ENCODE data around the gene LST1.

LST1 gene

DNA sequence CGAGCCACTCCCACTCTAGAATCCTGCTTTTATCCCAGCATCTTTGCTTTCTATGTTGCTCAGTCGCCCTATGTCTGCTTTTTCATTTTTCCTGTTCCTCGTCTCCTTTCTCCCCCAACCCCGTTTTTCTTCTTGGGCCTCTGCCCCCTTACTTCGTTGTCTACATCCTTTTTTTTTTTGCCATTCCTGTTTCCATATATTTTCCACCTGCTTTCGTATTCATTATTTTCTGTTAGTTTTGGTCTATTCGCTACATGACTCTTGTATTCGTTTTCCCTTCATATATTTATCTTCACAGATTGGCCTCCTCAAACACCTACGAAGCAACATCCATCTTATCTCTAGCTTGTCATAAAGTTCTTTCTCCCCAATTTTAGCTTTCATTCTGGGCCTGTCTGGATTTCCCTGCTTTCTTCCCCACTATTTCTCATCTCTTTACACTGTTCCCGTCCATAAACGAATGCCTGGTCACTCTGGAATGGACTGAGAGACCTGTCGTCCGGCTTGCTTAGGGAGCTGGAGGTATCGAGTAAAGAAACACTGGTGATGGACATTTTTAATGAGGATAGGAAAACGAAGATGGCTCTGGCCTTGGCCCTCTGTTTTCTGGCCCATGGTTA is 35.4 kb downstream of the LST1 start:
- FAIRE-seq = no peak

DNA sequence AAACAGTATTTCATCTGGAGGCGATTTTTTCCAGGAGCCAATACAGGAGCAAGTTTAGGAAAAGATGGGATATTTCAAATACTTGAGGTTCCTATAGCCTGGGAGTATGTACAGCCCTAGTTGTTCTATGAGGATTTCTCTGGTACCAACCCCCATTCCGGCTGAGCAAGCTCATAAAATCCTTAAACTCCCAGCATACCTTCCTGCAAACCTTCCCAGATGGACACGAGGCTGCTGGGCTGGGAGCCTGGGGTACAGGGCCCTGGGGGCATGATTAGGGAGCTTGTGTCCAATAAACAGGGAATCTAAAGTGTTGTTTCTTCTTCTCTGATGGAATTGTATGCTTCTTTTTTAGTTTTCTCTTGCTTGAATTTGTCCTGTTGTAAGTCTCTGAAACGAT is 35.9 kb downstream of the LST1 start:
- FAIRE-seq = no peak

DNA sequence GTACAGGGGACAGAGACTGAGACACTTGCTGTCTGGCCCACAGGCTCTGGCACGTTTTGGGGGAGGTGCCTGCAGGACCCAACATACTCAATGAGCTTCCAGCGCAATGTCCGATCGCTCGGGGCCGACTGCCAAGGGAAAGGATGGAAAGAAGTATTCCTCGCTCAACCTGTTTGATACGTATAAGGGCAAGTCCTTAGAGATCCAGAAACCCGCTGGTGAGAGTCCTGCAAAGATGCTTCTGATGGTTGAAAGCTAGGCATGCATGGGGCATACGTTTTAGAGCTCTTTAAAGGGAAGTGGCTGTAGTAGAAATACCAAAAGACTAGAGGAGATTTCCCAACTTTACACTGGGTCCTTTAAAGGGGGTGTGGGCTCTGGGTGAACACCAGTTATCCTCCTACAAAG is 36.6 kb downstream of the LST1 start:
- FAIRE-seq = no peak

DNA sequence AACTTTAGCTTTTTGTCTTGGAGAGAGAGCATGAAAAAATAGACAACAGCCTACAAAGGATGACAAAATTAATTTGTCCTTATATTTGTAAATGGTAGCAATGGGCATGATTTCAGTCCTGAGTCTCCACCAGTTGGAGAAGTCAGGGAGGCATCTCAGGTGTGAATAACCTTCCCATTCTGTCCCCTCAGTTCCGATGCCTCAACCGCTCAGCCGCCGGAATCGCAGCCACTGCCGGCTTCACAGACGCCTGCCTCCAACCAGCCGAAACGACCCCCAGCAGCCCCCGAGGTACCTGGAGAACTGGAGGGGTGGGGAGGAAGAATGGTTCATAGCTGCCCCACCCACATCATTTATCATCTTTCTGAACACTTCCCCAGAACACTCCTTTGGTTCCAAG is 38.0 kb downstream of the LST1 start:
- no peak for FAIRE-seq

DNA sequence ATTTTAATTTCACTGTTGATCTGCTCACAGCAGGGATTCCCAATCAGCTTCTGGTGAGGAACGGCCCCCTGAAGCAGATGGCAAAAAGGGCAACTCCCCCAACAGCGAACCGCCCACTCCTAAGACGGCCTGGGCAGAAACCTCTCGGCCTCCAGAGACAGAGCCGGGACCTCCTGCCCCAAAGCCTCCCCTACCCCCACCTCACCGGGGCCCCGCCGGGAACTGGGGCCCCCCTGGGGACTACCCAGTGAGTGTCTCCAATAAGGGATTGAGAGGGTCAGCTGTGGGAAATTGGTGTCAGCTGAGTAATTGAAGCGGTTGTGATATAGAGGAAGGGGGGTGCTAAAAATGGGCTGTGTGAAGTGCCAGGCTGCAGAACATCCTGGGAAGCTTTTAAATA is 40.9 kb downstream of the LST1 start:
- FAIRE-seq = no peak

DNA sequence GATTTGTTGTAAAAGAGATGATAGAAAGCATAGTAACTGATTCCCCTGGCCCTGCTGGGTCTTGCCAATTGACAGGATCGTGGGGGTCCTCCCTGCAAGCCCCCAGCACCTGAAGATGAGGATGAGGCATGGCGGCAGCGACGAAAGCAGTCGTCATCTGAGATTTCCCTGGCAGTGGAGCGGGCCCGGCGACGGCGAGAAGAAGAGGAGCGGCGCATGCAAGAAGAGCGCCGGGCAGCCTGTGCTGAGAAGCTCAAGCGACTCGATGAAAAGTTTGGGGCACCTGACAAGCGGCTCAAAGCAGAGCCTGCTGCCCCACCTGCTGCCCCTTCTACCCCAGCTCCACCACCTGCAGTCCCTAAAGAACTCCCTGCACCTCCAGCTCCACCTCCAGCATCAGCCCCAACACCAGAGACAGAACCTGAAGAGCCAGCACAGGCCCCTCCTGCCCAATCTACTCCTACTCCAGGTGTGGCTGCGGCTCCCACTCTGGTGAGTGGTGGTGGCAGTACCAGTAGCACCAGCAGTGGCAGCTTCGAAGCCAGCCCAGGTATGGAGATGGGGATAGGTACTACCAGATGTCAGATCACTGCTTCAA is 41.7 kb downstream of the LST1 start:
- no peak for FAIRE-seq

DNA sequence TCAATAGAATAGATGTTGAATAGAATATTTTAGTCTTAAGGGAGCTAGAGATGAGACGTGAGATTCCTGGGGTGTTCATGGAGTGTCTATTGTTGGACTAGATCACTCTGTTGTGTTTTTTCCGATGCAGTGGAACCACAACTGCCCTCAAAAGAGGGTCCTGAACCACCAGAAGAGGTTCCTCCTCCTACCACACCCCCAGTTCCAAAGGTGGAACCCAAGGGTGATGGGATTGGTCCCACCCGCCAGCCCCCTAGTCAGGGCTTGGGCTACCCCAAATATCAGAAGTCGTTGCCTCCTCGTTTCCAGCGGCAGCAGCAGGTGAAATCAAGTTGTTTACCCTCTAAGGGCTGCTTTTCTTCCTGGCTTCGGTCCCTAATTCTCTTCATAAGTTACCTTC is 42.9 kb downstream of the LST1 start:
- no peak for FAIRE-seq

DNA sequence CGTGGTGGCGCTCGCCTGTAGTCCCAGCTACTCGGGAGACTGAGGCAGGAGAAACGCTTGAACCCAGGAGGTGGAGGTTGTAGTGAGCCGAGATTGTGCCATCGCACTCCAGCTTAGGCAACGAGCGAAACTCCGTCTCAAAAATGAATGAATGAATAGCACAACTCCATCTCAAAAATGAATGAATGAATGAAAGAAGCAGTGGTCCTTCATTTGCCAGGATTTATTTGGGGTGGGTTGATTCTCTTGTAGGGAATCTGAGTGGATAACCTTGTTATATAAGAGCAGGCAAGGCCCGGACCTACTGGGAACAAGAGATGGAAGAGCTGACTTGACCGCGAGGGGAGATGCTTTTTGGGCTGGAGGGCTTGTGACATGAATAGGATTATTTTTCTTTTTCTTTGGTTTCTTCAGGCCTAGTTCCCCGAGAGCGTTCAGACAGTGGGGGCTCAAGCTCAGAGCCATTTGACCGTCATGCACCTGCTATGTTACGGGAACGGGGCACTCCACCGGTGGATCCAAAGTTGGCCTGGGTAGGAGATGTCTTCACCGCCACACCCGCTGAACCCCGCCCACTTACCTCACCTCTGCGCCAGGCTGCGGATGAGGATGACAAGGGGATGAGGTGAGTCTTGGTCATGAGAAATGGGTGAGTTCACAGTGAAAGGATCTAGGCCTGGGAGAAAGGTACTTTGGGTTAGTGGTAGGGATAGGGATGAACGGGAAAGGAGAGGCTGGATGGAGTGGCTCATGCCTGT is 44.3 kb downstream of the LST1 start:
- no peak for FAIRE-seq

DNA sequence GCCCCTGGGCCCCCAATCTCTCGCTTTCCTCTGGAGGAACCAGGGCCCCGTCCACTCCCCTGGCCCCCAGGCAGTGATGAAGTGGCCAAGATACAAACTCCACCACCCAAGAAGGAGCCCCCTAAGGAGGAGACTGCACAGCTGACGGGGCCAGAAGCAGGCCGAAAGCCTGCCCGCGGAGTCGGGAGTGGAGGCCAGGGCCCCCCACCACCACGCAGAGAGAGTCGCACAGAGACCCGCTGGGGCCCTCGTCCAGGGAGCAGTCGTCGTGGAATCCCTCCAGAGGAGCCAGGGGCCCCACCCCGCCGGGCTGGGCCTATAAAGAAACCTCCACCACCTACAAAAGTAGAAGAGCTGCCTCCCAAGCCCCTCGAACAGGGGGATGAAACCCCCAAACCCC is 45.1 kb downstream of the LST1 start:
- FAIRE-seq = no peak

DNA sequence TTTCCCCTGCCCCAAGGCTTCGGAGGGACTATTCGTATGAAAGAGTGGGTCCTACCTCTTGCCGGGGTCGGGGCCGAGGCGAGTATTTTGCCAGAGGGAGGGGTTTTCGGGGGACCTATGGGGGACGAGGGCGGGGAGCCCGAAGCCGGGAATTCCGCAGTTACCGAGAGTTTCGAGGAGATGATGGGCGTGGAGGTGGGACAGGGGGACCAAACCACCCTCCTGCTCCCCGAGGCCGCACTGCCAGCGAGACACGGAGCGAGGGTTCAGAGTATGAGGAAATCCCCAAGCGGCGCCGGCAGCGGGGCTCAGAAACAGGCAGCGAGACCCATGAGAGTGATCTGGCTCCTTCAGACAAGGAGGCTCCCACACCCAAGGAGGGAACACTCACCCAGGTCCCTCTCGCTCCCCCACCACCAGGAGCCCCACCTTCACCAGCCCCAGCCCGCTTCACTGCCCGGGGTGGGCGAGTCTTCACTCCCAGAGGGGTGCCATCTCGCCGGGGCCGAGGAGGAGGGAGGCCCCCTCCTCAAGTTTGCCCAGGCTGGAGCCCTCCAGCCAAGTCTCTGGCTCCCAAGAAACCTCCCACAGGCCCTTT is 45.7 kb downstream of the LST1 start:
- FAIRE-seq = no peak

DNA sequence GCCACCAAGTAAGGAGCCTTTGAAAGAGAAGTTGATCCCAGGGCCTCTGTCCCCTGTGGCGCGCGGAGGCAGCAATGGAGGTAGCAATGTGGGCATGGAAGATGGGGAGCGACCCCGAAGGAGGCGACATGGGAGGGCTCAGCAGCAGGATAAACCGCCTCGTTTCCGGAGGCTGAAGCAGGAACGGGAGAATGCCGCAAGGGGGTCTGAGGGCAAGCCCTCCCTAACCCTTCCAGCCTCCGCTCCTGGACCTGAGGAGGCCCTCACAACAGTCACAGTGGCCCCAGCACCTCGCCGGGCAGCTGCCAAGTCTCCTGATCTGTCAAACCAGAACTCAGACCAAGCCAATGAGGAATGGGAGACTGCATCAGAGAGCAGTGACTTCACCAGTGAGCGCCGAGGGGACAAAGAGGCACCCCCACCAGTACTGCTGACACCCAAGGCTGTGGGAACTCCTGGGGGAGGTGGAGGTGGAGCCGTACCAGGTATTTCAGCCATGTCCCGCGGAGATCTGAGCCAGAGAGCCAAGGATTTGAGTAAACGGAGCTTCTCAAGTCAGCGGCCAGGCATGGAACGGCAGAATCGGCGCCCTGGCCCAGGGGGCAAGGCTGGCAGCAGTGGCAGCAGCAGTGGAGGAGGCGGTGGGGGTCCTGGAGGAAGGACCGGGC is 46.3 kb downstream of the LST1 start:
- FAIRE-seq = no peak

DNA sequence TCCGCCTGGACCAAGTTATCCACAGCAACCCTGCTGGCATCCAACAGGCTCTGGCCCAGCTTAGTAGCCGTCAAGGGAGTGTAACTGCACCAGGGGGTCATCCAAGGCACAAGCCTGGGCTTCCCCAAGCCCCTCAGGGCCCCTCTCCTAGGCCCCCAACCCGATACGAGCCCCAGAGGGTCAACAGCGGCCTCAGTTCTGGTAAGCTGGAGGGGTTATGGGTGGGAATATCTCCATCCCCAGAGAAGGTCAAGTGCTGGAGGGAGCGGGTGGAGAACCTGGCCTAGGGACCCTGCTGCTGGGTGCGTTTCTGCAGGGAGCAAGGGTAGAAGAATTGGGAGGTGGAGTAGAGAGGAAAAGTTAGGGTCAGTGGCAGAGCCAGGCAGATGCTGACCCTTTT is 47.4 kb downstream of the LST1 start:
- FAIRE-seq = no peak

DNA sequence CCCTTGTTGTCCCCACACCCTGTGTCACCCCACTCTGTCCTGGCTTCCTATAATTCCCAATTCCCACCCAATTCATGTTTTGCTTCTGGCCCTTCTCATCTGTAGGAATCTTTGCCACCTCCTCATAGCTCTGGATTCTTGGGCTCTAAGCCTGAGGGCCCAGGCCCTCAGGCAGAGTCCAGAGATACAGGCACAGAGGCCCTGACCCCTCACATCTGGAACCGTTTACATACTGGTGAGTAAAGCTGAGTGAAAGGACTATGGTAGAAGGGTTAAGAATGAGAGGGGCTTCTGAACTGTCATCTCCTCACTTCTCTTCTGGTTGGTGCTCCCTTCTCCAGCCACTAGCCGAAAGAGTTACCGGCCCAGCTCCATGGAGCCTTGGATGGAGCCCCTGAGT is 48.1 kb downstream of the LST1 start:
- FAIRE-seq = no peak

DNA sequence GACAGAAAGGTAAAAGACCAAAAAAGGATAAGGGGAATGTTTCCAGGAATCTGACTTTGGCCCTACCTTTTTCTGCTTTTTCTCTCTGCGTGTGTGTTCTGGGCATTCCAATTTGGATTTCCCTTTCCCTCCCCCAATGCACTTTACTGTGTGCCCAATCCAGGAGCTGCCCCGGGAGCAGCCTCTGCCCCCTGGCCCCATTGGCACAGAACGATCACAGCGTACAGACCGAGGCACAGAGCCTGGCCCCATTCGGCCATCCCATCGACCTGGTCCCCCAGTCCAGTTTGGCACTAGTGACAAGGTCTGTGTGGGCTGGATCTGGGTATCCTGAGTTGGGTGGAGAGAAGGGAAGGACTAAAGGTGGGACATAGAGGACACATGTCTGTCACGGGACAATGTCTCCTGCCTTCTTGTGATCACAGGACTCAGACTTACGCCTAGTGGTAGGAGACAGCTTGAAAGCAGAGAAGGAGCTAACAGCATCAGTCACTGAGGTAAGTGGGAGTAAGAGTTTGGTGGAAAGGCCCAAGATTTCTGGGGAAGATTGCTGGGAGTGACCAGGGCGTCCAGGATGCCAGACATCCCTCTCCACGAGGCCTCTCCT is 49.0 kb downstream of the LST1 start:
- no peak for FAIRE-seq

DNA sequence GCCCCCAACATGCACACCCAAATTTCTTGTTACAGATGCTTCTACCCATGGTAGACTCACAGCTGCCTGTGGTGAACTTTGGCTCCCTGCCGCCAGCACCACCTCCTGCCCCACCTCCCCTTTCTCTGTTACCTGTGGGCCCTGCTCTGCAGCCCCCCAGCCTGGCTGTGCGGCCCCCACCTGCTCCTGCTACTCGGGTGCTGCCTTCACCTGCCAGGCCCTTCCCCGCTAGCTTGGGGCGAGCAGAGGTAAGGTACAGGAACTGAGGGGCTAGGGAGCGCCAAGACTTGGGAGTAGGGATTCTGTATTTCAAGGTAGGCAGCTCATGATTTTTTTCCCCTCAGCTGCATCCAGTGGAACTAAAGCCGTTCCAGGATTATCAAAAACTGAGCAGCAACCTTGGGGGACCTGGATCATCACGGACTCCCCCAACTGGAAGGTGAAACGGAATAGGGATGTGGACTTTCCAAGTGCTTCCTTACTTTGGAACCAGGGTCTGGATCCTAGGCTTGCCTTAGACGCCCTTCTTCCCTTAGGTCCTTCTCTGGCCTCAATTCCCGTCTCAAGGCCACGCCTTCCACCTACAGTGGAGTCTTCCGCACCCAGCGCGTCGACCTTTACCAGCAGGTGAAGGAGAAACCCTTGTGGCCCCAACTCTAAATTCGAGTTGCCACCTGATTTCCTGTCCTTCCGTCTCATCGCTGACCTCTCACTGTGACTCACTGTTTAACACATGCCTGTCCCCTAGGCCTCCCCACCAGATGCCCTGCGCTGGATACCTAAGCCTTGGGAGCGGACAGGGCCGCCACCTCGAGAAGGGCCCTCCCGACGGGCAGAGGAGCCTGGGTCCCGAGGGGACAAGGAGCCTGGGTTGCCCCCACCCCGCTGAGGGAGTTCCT is 50.9 kb downstream of the LST1 start:
- no peak for FAIRE-seq
